ENCODE data around the gene SEPTIN12.

DNA sequence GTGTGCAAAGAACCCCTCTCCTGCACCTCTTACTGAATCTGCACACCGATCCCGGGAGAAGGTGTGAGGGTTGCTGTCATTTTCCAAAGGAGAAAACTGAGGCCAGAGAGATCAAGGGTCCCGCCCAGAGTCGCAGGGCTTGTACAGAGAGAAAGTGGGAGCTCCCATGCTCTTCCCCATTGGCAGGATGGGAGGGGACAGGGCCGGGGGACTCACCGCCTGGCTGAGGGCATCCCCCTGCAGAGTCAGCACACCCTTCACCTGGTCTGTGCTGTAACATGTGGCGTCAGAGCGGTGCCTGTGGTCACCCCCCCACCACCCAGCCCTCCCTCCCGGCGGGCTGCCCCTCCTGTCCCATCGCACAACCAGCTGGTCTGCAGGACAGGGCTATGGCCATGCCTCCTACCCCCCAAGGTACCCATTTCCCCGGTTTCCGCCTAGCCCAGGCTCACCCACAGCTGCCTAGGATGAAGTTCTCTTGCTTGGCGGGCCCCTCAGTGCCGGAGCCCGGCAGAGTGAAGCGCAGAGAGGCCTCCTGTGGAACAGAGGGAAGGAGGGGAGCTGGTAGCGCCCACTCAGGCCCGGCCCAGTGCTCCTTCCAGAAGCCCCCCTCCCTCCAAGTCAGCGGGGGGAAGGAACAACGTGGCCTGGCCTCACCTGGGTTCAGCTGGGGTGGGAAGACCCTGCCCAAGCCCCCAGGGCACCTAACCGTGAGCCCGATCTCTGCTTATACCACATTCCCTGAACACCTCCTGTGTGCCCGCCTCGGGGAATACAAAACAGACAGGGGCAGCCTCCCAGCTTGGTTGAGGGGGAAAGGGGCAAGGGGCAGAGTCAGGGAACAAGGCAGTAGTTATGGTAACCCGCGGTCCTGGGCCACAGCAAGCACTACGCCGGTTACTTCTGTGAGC lies 13.2 kb upstream of the SEPTIN12 start:
- TF ChIP-seq EP300 (IDR thresholded peaks at IDR 0.05): no peak
- TF ChIP-seq, protein P1, sequence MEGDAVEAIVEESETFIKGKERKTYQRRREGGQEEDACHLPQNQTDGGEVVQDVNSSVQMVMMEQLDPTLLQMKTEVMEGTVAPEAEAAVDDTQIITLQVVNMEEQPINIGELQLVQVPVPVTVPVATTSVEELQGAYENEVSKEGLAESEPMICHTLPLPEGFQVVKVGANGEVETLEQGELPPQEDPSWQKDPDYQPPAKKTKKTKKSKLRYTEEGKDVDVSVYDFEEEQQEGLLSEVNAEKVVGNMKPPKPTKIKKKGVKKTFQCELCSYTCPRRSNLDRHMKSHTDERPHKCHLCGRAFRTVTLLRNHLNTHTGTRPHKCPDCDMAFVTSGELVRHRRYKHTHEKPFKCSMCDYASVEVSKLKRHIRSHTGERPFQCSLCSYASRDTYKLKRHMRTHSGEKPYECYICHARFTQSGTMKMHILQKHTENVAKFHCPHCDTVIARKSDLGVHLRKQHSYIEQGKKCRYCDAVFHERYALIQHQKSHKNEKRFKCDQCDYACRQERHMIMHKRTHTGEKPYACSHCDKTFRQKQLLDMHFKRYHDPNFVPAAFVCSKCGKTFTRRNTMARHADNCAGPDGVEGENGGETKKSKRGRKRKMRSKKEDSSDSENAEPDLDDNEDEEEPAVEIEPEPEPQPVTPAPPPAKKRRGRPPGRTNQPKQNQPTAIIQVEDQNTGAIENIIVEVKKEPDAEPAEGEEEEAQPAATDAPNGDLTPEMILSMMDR (IDR thresholded peaks at IDR 0.05): no peak
